Smooth muscle cell (in vitro differentiated cells): Measurements from ENCODE around the gene ASTN2. TPM values are rescaled to one million over a fixed set of nuclear protein-coding genes. Genes with fewer than 3 reads are reported as not detected.

Source experiments
- DNase-seq: peaks from one replicate; lab custom pipeline; 2025; ENCODE audit not compliant: unreplicated experiment; lab: John Stamatoyannopoulos, UW
- H2AFZ ChIP-seq: fragments of 200-600 bp; sonication (generic); 2 replicates; pipeline ENCODE4 v1.6.0; 2016; ENCODE audit warnings: antibody characterized with exemption, low read depth, mild to moderate bottlenecking
- H3F3A ChIP-seq: fragments of 200-600 bp; sonication (generic); 2 replicates; pipeline ENCODE4 v1.6.0; 2017; ENCODE audit warnings: antibody characterized with exemption, low read depth
- H3K27ac ChIP-seq: fragments of 200-600 bp; sonication (generic); 2 replicates; pipeline ENCODE4 v1.5.1; 2016; ENCODE audit warnings: low read depth, mild to moderate bottlenecking
- H3K27me3 ChIP-seq: fragments of 200-600 bp; sonication (generic); 2 replicates; pipeline ENCODE4 v1.6.1; 2016; ENCODE audit warnings: low read depth, mild to moderate bottlenecking
- H3K36me3 ChIP-seq: fragments of 200-600 bp; sonication (generic); 2 replicates; pipeline ENCODE4 v1.5.1; 2016; ENCODE audit warnings: low read depth
- H3K4me1 ChIP-seq: fragments of 200-600 bp; sonication (generic); 2 replicates; pipeline ENCODE4 v1.5.1; 2016; ENCODE audit warnings: low read depth
- H3K4me2 ChIP-seq: fragments of 200-600 bp; sonication (generic); 2 replicates; pipeline ENCODE4 v1.6.0; 2016; ENCODE audit warnings: mild to moderate bottlenecking
- H3K4me3 ChIP-seq: fragments of 200-600 bp; sonication (generic); 2 replicates; pipeline ENCODE4 v1.5.1; 2016; ENCODE audit warnings: mild to moderate bottlenecking
- H3K79me2 ChIP-seq: fragments of 200-600 bp; sonication (generic); 2 replicates; pipeline ENCODE4 v1.6.0; 2016; ENCODE audit warnings: low read depth, mild to moderate bottlenecking
- H3K9ac ChIP-seq: fragments of 200-600 bp; sonication (generic); 2 replicates; pipeline ENCODE4 v1.6.0; 2016; ENCODE audit warnings: low read depth
- H3K9me3 ChIP-seq: fragments of 200-600 bp; sonication (generic); replicated peaks from 2 replicates; pipeline ENCODE4 v1.5.1; 2016; ENCODE audit warnings: low read depth
- H4K20me1 ChIP-seq: fragments of 200-600 bp; sonication (generic); 2 replicates; pipeline ENCODE4 v1.6.0; 2016; ENCODE audit warnings: low read depth
- WGBS: methylation state at CpG from one replicate; pipeline ENCODE4 v1.1.7; 2016; ENCODE audit warnings: low lambda C conversion rate; 5-methylcytosine and 5-hydroxymethylcytosine counted together
- polyA plus RNA-seq: library from polyadenylated mRNA; unstranded; fragments of >200 nt; fragmentation: Nextera tagmentation; extraction: Ambion mirVana; gene quantifications from 2 replicates; pipeline ENCODE4 v1.2.1, GENCODE V29; 2016
- total RNA-seq: library from RNA; depleted of rRNA; stranded (reverse); fragments of >200 nt; gene quantifications from 2 replicates; pipeline ENCODE4 v1.2.3, GENCODE V29; 2014
- TF ChIP-seq, protein P1 (sequence below): fragments of 200-600 bp; sonication (generic); IDR thresholded peaks from 2 replicates; pipeline ENCODE4 v1.5.1; 2017; ENCODE audit warnings: borderline replicate concordance, mild to moderate bottlenecking, antibody characterized with exemption; ENCODE audit not compliant: insufficient read depth, poor library complexity, severe bottlenecking

Gene ASTN2
- total and polyA plus RNA-seq, 2 experiments from 2014 or later, result 6.5 to 6.7 TPM

DNA sequence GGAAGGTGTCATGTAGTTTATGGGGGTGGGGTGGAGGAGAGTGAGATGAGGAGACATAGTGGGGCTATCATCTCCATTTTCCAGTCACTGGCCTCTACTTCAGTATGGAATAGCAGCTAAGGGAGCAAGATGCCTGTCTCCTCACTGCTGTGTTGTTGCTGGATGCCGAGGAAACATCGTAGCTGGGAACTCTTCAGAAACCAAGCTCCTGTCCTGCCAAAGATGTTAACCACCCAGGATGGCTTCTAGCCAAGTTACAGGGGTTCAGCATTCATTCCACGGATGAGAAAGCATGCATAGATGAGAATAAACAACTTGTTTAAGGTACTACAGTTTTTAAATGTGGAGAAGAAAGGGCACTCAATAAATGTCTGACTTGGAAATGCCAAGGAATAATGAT, 226.5 kb downstream of the ASTN2 start:
- TF ChIP-seq, protein P1, sequence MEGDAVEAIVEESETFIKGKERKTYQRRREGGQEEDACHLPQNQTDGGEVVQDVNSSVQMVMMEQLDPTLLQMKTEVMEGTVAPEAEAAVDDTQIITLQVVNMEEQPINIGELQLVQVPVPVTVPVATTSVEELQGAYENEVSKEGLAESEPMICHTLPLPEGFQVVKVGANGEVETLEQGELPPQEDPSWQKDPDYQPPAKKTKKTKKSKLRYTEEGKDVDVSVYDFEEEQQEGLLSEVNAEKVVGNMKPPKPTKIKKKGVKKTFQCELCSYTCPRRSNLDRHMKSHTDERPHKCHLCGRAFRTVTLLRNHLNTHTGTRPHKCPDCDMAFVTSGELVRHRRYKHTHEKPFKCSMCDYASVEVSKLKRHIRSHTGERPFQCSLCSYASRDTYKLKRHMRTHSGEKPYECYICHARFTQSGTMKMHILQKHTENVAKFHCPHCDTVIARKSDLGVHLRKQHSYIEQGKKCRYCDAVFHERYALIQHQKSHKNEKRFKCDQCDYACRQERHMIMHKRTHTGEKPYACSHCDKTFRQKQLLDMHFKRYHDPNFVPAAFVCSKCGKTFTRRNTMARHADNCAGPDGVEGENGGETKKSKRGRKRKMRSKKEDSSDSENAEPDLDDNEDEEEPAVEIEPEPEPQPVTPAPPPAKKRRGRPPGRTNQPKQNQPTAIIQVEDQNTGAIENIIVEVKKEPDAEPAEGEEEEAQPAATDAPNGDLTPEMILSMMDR, result no peak
- no peak overlapping the region for H3K4me2 ChIP-seq
- no peak overlapping the region for H3K9ac ChIP-seq
- no peak overlapping the region for H3K27ac ChIP-seq
- no peak overlapping the region for H2AFZ ChIP-seq
- no peak overlapping the region for H3K4me3 ChIP-seq
- H3K36me3 ChIP-seq, result no peaks in the 10 kb centered on the region
- no peaks in the 10 kb centered on the region for H4K20me1 ChIP-seq
- H3K79me2 ChIP-seq, result no peaks in the 10 kb centered on the region
- H3K4me1 ChIP-seq, result no peaks in the 10 kb centered on the region
- no peaks in the 10 kb centered on the region for H3K9me3 ChIP-seq
- 89% methylated on average over 3 of the region's 3 CpGs for WGBS
- H3K27me3 ChIP-seq, result no peaks in the 10 kb centered on the region
- no peaks in the 10 kb centered on the region for H3F3A ChIP-seq
- DNase-seq, result no peak

DNA sequence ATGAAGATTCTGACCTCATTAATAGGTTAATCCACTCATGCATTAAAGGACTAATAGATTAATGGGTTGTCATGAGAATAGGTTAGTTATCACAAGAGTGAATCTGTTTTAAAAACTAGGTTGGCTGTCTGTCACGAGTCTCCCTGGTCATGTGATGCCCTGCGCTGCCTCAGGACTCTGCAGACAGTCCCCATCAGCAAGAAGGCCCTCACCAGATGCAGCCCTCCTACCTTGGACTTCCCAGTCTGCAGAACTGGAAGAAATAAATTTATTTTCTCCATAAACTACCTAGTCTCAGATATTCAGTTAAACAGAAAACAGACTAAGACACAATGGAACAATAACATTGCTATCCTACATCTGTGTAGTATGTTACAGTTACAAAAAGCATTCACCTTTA, 227.4 kb downstream of the ASTN2 start:
- H3K79me2 ChIP-seq, result no peaks in the 10 kb centered on the region
- no peak for DNase-seq
- H4K20me1 ChIP-seq, result no peaks in the 10 kb centered on the region
- H3K9me3 ChIP-seq, result no peaks in the 10 kb centered on the region
- no peaks in the 10 kb centered on the region for H3K36me3 ChIP-seq
- H3K27ac ChIP-seq, result no peak overlapping the region
- H3K27me3 ChIP-seq, result no peaks in the 10 kb centered on the region
- H3K4me2 ChIP-seq, result no peak overlapping the region
- H3K4me1 ChIP-seq, result no peaks in the 10 kb centered on the region
- H3K9ac ChIP-seq, result no peak overlapping the region
- H3F3A ChIP-seq, result no peaks in the 10 kb centered on the region
- 88% methylated on average over 2 of the region's 2 CpGs for WGBS
- H2AFZ ChIP-seq, result no peak overlapping the region
- TF ChIP-seq, protein P1, result no peak
- H3K4me3 ChIP-seq, result no peak overlapping the region

DNA sequence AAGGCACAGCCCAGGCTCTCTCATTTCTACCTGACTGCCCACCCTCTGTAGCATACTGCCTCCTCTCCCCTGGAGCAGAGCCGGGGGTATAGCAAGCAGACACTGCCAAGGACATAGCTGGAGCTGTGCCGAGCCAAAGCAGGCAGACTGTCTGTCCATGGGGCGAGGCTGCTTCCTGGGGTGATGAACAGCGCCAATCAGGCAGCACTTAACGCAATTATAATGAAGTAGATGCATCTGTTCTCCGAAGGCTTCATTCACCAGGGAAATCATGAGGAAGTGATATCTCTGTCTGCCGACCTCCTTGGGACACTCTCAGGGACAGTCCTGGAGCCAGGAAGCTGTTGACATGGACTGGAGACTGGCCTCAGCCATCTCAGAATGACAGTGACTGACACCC, 230.7 kb downstream of the ASTN2 start:
- TF ChIP-seq, protein P1, result no peak
- Histone ChIP-seq H3K9me3 (no peaks in the 10 kb centered on the region), H2AFZ (no peak overlapping the region), H3K4me2 (no peak overlapping the region), H4K20me1 (no peaks in the 10 kb centered on the region), H3K4me1 (no peaks in the 10 kb centered on the region), H3K27ac (no peak overlapping the region), H3K4me3 (no peak overlapping the region), H3K36me3 (no peaks in the 10 kb centered on the region), H3K9ac (no peak overlapping the region), H3F3A (no peaks in the 10 kb centered on the region), H3K27me3 (no peaks in the 10 kb centered on the region), H3K79me2 (no peaks in the 10 kb centered on the region)
- DNase-seq, result no peak
- 73% methylated on average over 7 of the region's 7 CpGs for WGBS

DNA sequence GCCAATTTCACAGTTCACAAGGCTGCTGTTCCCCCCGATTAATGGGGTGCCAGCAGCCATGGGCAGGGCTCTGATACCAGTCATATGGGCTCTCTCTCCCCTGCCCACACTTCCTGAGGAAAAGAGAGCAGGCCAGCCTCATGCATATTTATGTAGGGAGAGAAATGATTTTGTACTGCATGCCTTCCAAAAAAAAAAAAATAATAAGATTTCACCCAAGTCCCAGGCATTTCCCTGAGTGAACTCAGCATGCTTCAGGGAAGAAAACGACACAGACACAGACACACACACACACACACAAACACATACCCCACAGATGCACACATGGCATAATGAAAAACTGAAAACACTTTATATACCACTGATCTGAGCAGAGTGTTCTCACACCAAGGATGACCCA, 232.8 kb downstream of the ASTN2 start:
- Histone ChIP-seq H3K27ac (no peak overlapping the region), H3K9ac (no peak overlapping the region), H3K4me3 (no peak overlapping the region), H3K9me3 (no peaks in the 10 kb centered on the region), H4K20me1 (no peaks in the 10 kb centered on the region), H3K4me1 (peaks cover 3% of the 10 kb centered on the region), H2AFZ (no peak overlapping the region), H3K79me2 (no peaks in the 10 kb centered on the region), H3K36me3 (no peaks in the 10 kb centered on the region), H3K27me3 (no peaks in the 10 kb centered on the region), H3F3A (no peaks in the 10 kb centered on the region), H3K4me2 (no peak overlapping the region)
- TF ChIP-seq, protein P1, result no peak
- 84% methylated on average over 2 of the region's 2 CpGs for WGBS
- DNase-seq, result no peak
